Naive thymus-derived CD4-positive, alpha-beta T cell (primary cell): ENCODE results near the gene EPSTI1. TPM values are rescaled to one million over a fixed set of nuclear protein-coding genes. Genes with fewer than 3 reads are reported as not detected.

Experiments used
- ATAC-seq: fragments of 150-1000 bp; cut with Tn5 transposase; 2 replicates; pipeline ENCODE4 v1.10.0; 2021; ENCODE audit warnings: mild to moderate bottlenecking, moderate library complexity
- CTCF ChIA-PET: fragments of 350-600 bp; sonication (Branson Sonifier 250); formaldehyde crosslinking; loops from one replicate; lab custom pipeline; 2021; ENCODE audit warnings: antibody characterized with exemption; lab: Charles Lee
- POLR2A ChIA-PET: fragments of 350-600 bp; sonication (Branson Sonifier 250); formaldehyde crosslinking; loops from one replicate; lab custom pipeline; 2021; ENCODE audit warnings: antibody characterized with exemption, inconsistent platforms; lab: Charles Lee
- DNase-seq, 9 donors: peaks; one replicate each; pipeline versions ENCODE4 v3.0.0 to v3.0.0-alpha.2; 2020 to 2022; ENCODE audit warnings: mixed read lengths in 1 of 9
- H3K27ac ChIP-seq: one replicate; pipeline ENCODE4 v1.7.0; 2013; ENCODE audit warnings: mild to moderate bottlenecking, low read depth, low read length, moderate library complexity
- H3K27me3 ChIP-seq, 2 donors: one replicate each; pipeline ENCODE4 v1.7.0; 2013; ENCODE audit warnings: low read length in 2 of 2, mild to moderate bottlenecking in 2 of 2, moderate library complexity in 2 of 2; ENCODE audit not compliant: control insufficient read depth in 2 of 2, insufficient read depth in 2 of 2
- H3K36me3 ChIP-seq, 3 experiments: 1 replicate in 2 of 3; 2 replicates in 1 of 3; pipeline ENCODE4 v1.7.0; 2013; ENCODE audit warnings: low read length in 3 of 3, mild to moderate bottlenecking in 3 of 3, moderate library complexity in 1 of 3; ENCODE audit not compliant: insufficient read depth in 3 of 3, control insufficient read depth in 2 of 3
- H3K4me1 ChIP-seq, 2 donors: one replicate each; pipeline ENCODE4 v1.7.0; 2013; ENCODE audit warnings: low read length in 2 of 2, mild to moderate bottlenecking in 2 of 2, moderate library complexity in 1 of 2; ENCODE audit not compliant: control insufficient read depth in 2 of 2, insufficient read depth in 2 of 2
- H3K4me3 ChIP-seq: 2 replicates; pipeline ENCODE4 v1.7.0; 2013; ENCODE audit warnings: mild to moderate bottlenecking, low read length
- H3K9me3 ChIP-seq, 3 experiments: 1 replicate in 2 of 3; 2 replicates in 1 of 3; pipeline ENCODE4 v1.7.0; 2013; ENCODE audit warnings: low read length in 3 of 3; ENCODE audit not compliant: control insufficient read depth in 2 of 3
- H3K27ac Mint-ChIP-seq, 9 donors: one replicate each; pipeline ENCODE4 v1.8.0; 2020 to 2022; ENCODE audit warnings: mixed read lengths in 9 of 9, mild to moderate bottlenecking in 8 of 9, moderate library complexity in 5 of 9, inconsistent platforms in 2 of 9
- H3K27me3 Mint-ChIP-seq, 5 donors: one replicate each; pipeline ENCODE4 v1.8.0; 2021 to 2022; ENCODE audit warnings: mixed read lengths in 5 of 5, mild to moderate bottlenecking in 1 of 5
- H3K36me3 Mint-ChIP-seq, 5 donors: one replicate each; pipeline ENCODE4 v1.8.0; 2020 to 2022; ENCODE audit warnings: mixed read lengths in 5 of 5, mild to moderate bottlenecking in 3 of 5, inconsistent platforms in 1 of 5
- H3K4me1 Mint-ChIP-seq, 7 donors: one replicate each; pipeline ENCODE4 v1.8.0; 2020 to 2022; ENCODE audit warnings: mixed read lengths in 7 of 7, mild to moderate bottlenecking in 3 of 7, inconsistent platforms in 1 of 7
- H3K4me3 Mint-ChIP-seq, 10 donors: one replicate each; pipeline ENCODE4 v1.8.0; 2020 to 2022; ENCODE audit warnings: mild to moderate bottlenecking in 10 of 10, mixed read lengths in 10 of 10, moderate library complexity in 6 of 10, inconsistent platforms in 2 of 10
- H3K9me3 Mint-ChIP-seq, 11 donors: one replicate each; pipeline ENCODE4 v1.8.0; 2020 to 2022; ENCODE audit warnings: mixed read lengths in 11 of 11, mild to moderate bottlenecking in 4 of 11, inconsistent platforms in 1 of 11, moderate library complexity in 1 of 11
- intact Hi-C, 2 donors: fragments of 100-400 bp; cut with micrococcal nuclease; formaldehyde crosslinking; loops; one replicate each; pipeline ENCODE4 v1.15.1; 2023
- polyA plus RNA-seq, 2 donors: library from polyadenylated mRNA; unstranded; fragments of 300-500 nt; fragmentation: Illumina TruSeq; gene quantifications; one replicate each; pipeline ENCODE4 v1.2.3, GENCODE V29; 2021
- total RNA-seq, 6 experiments: library from RNA in 5 of 6; stranded (reverse) in 5 of 6; gene quantifications; 1 replicate in 5 of 6; 2 replicates in 1 of 6; pipeline ENCODE4 v1.2.3 and lab custom pipeline; 2021 to 2026

EPSTI1 gene
- total and polyA plus RNA-seq, 7 experiments from 2014 or later: 8.4 to 125 (median 13.7) TPM

DNA sequence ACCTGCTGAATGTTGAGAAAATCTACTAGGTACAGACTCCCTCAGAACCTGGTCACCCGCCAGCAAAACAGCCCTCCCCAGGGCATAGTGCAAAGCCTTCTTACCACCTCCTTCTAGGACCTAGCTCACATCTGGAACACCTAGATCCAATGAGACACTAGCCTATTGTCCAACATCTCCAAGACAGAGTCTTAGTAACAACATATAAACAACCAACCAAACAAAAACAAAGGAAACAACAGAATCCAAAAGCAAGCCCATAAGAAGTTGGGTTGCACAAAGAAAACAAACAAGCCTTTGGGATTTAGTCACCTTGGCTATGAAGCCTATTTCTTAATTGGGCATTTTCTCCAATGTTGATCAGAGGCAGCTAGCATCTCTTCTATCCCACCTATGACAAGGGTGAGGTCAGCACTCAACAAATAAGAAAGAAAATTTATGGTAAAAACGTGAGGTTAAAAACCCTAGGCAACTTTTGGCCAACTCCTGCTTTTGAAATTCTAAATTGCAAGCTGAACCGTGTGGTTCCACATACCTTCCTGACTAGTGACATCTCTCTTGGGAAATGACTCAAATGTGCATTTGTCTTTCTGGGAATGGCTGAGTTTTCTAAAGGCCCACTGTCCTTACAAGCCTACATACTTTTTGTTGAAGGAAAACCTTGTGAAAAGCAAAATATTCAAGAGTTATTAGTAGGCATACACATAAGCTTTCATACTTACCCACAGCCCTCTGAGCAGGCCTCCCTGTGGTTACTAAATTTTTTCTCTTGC is 144.0 kb downstream of the EPSTI1 start:
- H3K9me3 Mint-ChIP-seq: peaks cover 0 to 1% (median 0%) of the 10 kb centered on the region in 11 donors
- DNase-seq (no peak), ATAC-seq (no peak)
- H3K36me3 ChIP-seq: no peaks in the 10 kb centered on the region
- H3K27ac Mint-ChIP-seq: no peak overlapping the region
- no peaks in the 10 kb centered on the region for H3K36me3 Mint-ChIP-seq
- H3K4me3 Mint-ChIP-seq: no peak overlapping the region
- H3K4me1 Mint-ChIP-seq: no peaks in the 10 kb centered on the region
- peaks cover 10 to 43% (median 14%) of the 10 kb centered on the region in 5 donors for H3K27me3 Mint-ChIP-seq
- H3K27me3 ChIP-seq: no peaks in the 10 kb centered on the region
- no peaks in the 10 kb centered on the region for H3K9me3 ChIP-seq
- no peak overlapping the region for H3K4me3 ChIP-seq
- no peaks in the 10 kb centered on the region for H3K4me1 ChIP-seq
- H3K27ac ChIP-seq: no peak overlapping the region
- POLR2A ChIA-PET: no interaction called here
- CTCF ChIA-PET: no interaction called here
- intact Hi-C loops: no loop called here

DNA sequence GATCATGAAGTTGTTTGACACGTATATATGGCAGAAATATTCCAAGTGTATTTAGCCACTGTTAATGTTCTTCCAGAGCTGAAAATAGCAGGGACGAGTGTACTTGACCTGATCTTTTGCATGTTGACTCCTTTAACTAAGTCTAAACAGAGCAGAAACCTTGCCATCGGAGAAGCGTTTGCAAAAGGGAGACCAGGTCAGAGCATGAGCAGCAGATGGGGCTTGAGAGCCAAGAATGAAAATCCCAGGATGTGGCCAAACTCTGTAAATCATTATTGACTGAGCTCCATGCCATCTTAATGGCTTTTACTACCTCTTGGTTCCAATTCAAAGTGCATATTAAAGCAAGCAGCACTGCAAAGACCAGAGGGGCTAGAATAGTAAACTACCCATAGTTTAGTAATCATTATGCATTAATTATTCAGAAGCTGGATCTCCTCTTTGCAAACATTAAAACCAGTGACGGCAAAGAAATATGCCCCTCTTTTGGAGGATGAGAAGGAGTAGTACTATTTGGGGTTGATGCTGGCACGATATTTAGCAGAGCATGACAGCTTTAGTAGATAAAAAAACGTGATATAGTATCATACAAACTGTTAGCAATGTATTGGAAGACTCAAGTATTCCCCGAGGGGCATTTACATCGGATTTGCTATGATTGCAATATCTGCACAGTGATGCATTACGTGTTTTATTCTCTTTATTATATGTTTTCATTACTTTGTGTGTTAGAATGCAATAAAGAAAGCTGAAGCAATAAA is 154.9 kb downstream of the EPSTI1 start:
- intact Hi-C loops: no loop called here
- POLR2A ChIA-PET: no interaction called here
- no peak for ATAC-seq
- Histone ChIP-seq H3K27me3 (no peaks in the 10 kb centered on the region), H3K27ac (no peak overlapping the region), H3K36me3 (no peaks in the 10 kb centered on the region), H3K4me3 (no peak overlapping the region), H3K4me1 (no peaks in the 10 kb centered on the region), H3K9me3 (no peaks in the 10 kb centered on the region)
- no peak overlapping the region for H3K27ac Mint-ChIP-seq
- no peak for DNase-seq
- peaks cover 0 to 6% (median 0%) of the 10 kb centered on the region in 7 donors for H3K4me1 Mint-ChIP-seq
- H3K36me3 Mint-ChIP-seq: no peaks in the 10 kb centered on the region
- peaks cover 0 to 3% (median 0%) of the 10 kb centered on the region in 11 donors for H3K9me3 Mint-ChIP-seq
- no peak overlapping the region for H3K4me3 Mint-ChIP-seq
- CTCF ChIA-PET: no interaction called here
- H3K27me3 Mint-ChIP-seq: peaks cover 0 to 24% (median 9%) of the 10 kb centered on the region in 5 donors

Other genes starting within 250 kb of the EPSTI1 start
- not detected for gene FAM216B, start 210.7 kb downstream of the EPSTI1 start, total RNA-seq
- not detected for gene FAM216B, start 210.7 kb downstream of the EPSTI1 start, polyA plus RNA-seq
- gene DNAJC15, start 31.3 kb upstream of the EPSTI1 start, total RNA-seq: 10 to 100 TPM in 3 of 5 experiments, 1 to 10 TPM in 2; 5.0 to 18.3 (median 10.5) TPM
- 10 to 100 TPM in 1 of 2 donors, 1 to 10 TPM in 1; 7.2 to 22.8 TPM for gene DNAJC15, start 31.3 kb upstream of the EPSTI1 start, polyA plus RNA-seq